ENCODE measurements around the gene PACRGL. TPM values are rescaled to one million over a fixed set of nuclear protein-coding genes. Genes with fewer than 3 reads are reported as not detected.
"Not testable (repeated sequence)": the region's sequence is repeated elsewhere in the genome, so short reads cannot be mapped to it uniquely, and the experiment has no call there.

PACRGL gene
- total RNA-seq, 1 experiment from 2014 or later: 22.7 TPM

- DNase-seq (ENCODE audit: low read depth): no peak
Measured at GRCh38 chr4:20723463-20723862, 23.2 kb downstream of the PACRGL start.

GRCh38 chr4:20724915-20725314 lies 24.7 kb downstream of the PACRGL start:
- DNase-seq (ENCODE audit: low read depth): no peak

- DNase-seq (ENCODE audit: low read depth): no peak
Measured at GRCh38 chr4:20735931-20736330, 35.7 kb downstream of the PACRGL start.

GRCh38 chr4:20746000-20746399 lies 45.7 kb downstream of the PACRGL start:
- DNase-seq (ENCODE audit: low read depth): not testable (repeated sequence)

GRCh38 chr4:20752641-20753040 lies 52.4 kb downstream of the PACRGL start:
- no peak for DNase-seq (ENCODE audit: low read depth)

- no peak for DNase-seq (ENCODE audit: low read depth)
Measured at GRCh38 chr4:20754036-20754435, 53.8 kb downstream of the PACRGL start.

GRCh38 chr4:20760053-20760452 lies 59.8 kb downstream of the PACRGL start:
- DNase-seq (ENCODE audit: low read depth): peak; percentile 20

- DNase-seq (ENCODE audit: low read depth): no peak
Measured at GRCh38 chr4:20761382-20761781, 61.1 kb downstream of the PACRGL start.

GRCh38 chr4:20761826-20762225 lies 61.6 kb downstream of the PACRGL start:
- DNase-seq (ENCODE audit: low read depth): no peak

- DNase-seq (ENCODE audit: low read depth): no peak
Measured at GRCh38 chr4:20764366-20764992, 64.2 kb downstream of the PACRGL start.

- peak; percentile 65 for DNase-seq (ENCODE audit: low read depth)
Measured at GRCh38 chr4:20773144-20773997, 73.1 kb downstream of the PACRGL start.

- DNase-seq (ENCODE audit: low read depth): no peak
Measured at GRCh38 chr4:20778896-20779295, 78.6 kb downstream of the PACRGL start.

- not testable (repeated sequence) for DNase-seq (ENCODE audit: low read depth)
Measured at GRCh38 chr4:20783134-20783533, 82.9 kb downstream of the PACRGL start.

GRCh38 chr4:20787940-20788665 lies 87.8 kb downstream of the PACRGL start:
- DNase-seq (ENCODE audit: low read depth): no peak
